Measurements from ENCODE around the gene PRKCB. TPM values are rescaled to one million over a fixed set of nuclear protein-coding genes. Genes with fewer than 3 reads are reported as not detected.

Gene PRKCB
- polyA plus RNA-seq, 1 donor (not counting 4 experiments of a cell fraction or from before 2014, with no cell fraction given) = 0.18 TPM

DNA sequence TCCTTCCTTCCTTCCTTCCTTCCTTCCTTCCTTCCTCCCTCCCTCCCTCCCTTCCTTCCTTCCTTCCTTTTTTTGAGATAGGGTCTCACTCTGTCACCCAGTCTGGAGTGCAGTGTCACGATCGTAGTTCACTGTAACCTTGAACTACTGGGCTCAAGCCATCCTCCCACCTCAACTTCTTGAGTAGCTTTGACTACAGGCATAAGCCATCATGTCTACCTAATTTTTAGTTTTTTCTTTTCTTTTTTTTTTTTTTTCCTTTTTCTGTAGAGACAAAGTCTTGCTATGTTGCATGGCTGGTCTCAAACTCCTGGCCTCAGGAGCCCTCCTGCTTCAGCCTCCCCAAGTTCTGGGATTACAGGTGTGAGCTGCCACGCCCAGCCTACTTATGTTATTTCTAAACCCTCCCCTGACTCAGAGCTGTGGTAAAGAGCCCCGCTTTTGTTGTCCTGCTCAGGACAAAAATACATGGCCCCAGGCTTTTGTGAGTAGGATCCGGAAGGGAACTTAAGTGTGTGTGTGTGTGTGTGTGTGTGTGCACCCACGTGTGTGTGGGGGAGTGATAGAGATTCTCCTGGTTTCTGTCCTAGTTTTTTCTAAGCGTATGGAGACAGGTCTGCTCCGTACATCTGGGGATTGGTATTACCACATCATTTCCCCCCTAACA is 67.1 kb downstream of the PRKCB start:
- Histone ChIP-seq H3K4me1 (ENCODE audit: control insufficient read depth, extremely low read depth, insufficient read depth, low read length) (peaks cover 15% of the 10 kb centered on the region), H3K36me3 (ENCODE audit: control insufficient read depth in 2 of 2, extremely low read depth in 1 of 2, insufficient read depth in 2 of 2, low read length in 2 of 2) (no peaks in the 10 kb centered on the region), H3K4me3 (ENCODE audit: control insufficient read depth in 2 of 3, extremely low read depth in 1 of 3, insufficient read depth in 2 of 3, low read depth in 1 of 3, low read length in 3 of 3) (no peak overlapping the region), H3K27me3 (ENCODE audit: control insufficient read depth, extremely low read depth, insufficient read depth, low read length) (no peaks in the 10 kb centered on the region), H3K4me2 (ENCODE audit: control insufficient read depth, extremely low read depth, insufficient read depth, low read depth, low read length) (peak overlapping the region; percentile 9), H3K9ac (ENCODE audit: control insufficient read depth, extremely low read depth, insufficient read depth, low read length) (no peak overlapping the region), H3K79me2 (ENCODE audit: control insufficient read depth, insufficient read depth, low read length) (no peaks in the 10 kb centered on the region), H4K20me1 (ENCODE audit: control insufficient read depth, extremely low read depth, insufficient read depth, low read length) (no peaks in the 10 kb centered on the region), H3K27ac (ENCODE audit: control insufficient read depth, insufficient read depth, low read length) (no peak overlapping the region), H3K9me3 (ENCODE audit: control insufficient read depth, low read depth, low read length) (no peaks in the 10 kb centered on the region), H3K9me1 (ENCODE audit: control insufficient read depth, extremely low read depth, insufficient read depth, low read length) (no peaks in the 10 kb centered on the region), H2AFZ (ENCODE audit: control insufficient read depth, low read length) (no peak overlapping the region)
- DNase-seq (ENCODE audit: low read depth, low spot score) (peak; percentile 88), FAIRE-seq (no peak)
- dilution Hi-C loops (cut with MboI; ENCODE audit: extremely low pct_ligation_motif_present, low sequenced_read_pairs) = no loop called here
- TF ChIP-seq CTCF (optimal IDR thresholded peaks at IDR 0.05 in 1 of 3, IDR thresholded peaks at IDR 0.05 in 1 of 3, conservative IDR thresholded peaks at IDR 0.05 in 1 of 3; ENCODE audit: extremely low read depth in 1 of 3, insufficient read depth in 2 of 3, low read length in 3 of 3) (no peak), EZH2 (IDR thresholded peaks at IDR 0.05; ENCODE audit: low read length) (no peak)

DNA sequence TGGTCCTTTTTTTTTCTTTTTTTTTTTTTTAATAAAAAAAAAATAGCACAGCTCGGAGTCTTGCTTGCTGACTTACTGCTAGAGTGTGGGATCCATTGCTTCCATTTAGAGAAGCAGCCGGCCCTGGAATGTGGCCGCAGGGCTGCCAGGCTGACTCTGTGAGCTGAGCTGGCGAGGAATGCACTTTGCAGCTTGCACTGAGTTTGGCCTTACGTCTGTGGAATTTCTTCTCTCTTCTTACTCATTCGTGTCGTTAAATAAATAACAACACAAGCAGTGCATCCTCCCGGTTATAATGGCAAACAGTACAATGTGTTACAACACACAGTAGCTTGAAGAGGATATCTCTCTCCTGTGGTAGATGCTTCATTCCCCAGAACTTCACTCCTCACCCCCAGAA is 69.2 kb downstream of the PRKCB start:
- peaks cover 15% of the 10 kb centered on the region for H3K4me1 ChIP-seq (ENCODE audit: control insufficient read depth, extremely low read depth, insufficient read depth, low read length)
- dilution Hi-C loops (cut with MboI; ENCODE audit: extremely low pct_ligation_motif_present, low sequenced_read_pairs) = no loop called here

More for the DNA sequence above, 69.2 kb downstream of the PRKCB start:
- peak; percentile 68 for DNase-seq (ENCODE audit: low read depth, low spot score)
- TF ChIP-seq EZH2 (IDR thresholded peaks at IDR 0.05; ENCODE audit: low read length) = no peak
- no peak for TF ChIP-seq CTCF (optimal IDR thresholded peaks at IDR 0.05 in 1 of 3, IDR thresholded peaks at IDR 0.05 in 1 of 3, conservative IDR thresholded peaks at IDR 0.05 in 1 of 3; ENCODE audit: extremely low read depth in 1 of 3, insufficient read depth in 2 of 3, low read length in 3 of 3)
- Histone ChIP-seq H2AFZ (ENCODE audit: control insufficient read depth, low read length) (no peak overlapping the region), H3K27me3 (ENCODE audit: control insufficient read depth, extremely low read depth, insufficient read depth, low read length) (no peaks in the 10 kb centered on the region), H3K9me3 (ENCODE audit: control insufficient read depth, low read depth, low read length) (no peaks in the 10 kb centered on the region), H3K4me2 (ENCODE audit: control insufficient read depth, extremely low read depth, insufficient read depth, low read depth, low read length) (no peak overlapping the region), H3K9me1 (ENCODE audit: control insufficient read depth, extremely low read depth, insufficient read depth, low read length) (no peaks in the 10 kb centered on the region), H3K27ac (ENCODE audit: control insufficient read depth, insufficient read depth, low read length) (no peak overlapping the region), H3K4me3 (ENCODE audit: control insufficient read depth in 2 of 3, extremely low read depth in 1 of 3, insufficient read depth in 2 of 3, low read depth in 1 of 3, low read length in 3 of 3) (no peak overlapping the region), H3K79me2 (ENCODE audit: control insufficient read depth, insufficient read depth, low read length) (no peaks in the 10 kb centered on the region), H3K9ac (ENCODE audit: control insufficient read depth, extremely low read depth, insufficient read depth, low read length) (no peak overlapping the region), H4K20me1 (ENCODE audit: control insufficient read depth, extremely low read depth, insufficient read depth, low read length) (no peaks in the 10 kb centered on the region), H3K36me3 (ENCODE audit: control insufficient read depth in 2 of 2, extremely low read depth in 1 of 2, insufficient read depth in 2 of 2, low read length in 2 of 2) (no peaks in the 10 kb centered on the region)
- peak; percentile 59 for FAIRE-seq

Data from keratinocyte (primary cell).